Mesendoderm (in vitro differentiated cells): ENCODE measurements around the gene MYCN.
"Not testable (repeated sequence)": the region's sequence is repeated elsewhere in the genome, so short reads cannot be mapped to it uniquely, and the experiment has no call there.

Experiments used
- DNase-seq: peaks from one replicate; pipeline ENCODE4 v3.0.0; 2013
- H2AK5ac ChIP-seq: 2 replicates; pipeline ENCODE4 v1.6.1; 2013; ENCODE audit warnings: low read length, inconsistent platforms
- H2BK120ac ChIP-seq: 2 replicates; pipeline ENCODE4 v1.6.1; 2013; ENCODE audit warnings: low read depth, mild to moderate bottlenecking, low read length, moderate library complexity, mixed read lengths
- H2BK15ac ChIP-seq: replicated peaks from 2 replicates; pipeline ENCODE4 v1.6.1; 2013; ENCODE audit warnings: low read depth, mild to moderate bottlenecking, moderate library complexity
- H2BK5ac ChIP-seq: 2 replicates; pipeline ENCODE4 v1.6.1; 2013; ENCODE audit warnings: low read length, inconsistent platforms
- H3K18ac ChIP-seq: 2 replicates; pipeline ENCODE4 v1.6.1; 2013; ENCODE audit warnings: mild to moderate bottlenecking, low read length, mixed read lengths
- H3K23ac ChIP-seq: one replicate; pipeline ENCODE4 v1.6.1; 2013; ENCODE audit warnings: low read length
- H3K27ac ChIP-seq: 2 replicates; pipeline ENCODE4 v1.5.1; 2013; ENCODE audit warnings: low read depth, mild to moderate bottlenecking, inconsistent platforms, low read length, moderate library complexity
- H3K27me3 ChIP-seq: 2 replicates; pipeline ENCODE4 v1.6.1; 2013; ENCODE audit warnings: low read length, control low read depth, mild to moderate bottlenecking, inconsistent platforms; ENCODE audit not compliant: insufficient read depth, poor library complexity
- H3K36me3 ChIP-seq: 2 replicates; pipeline ENCODE4 v1.6.1; 2013; ENCODE audit warnings: low read length, inconsistent platforms; ENCODE audit not compliant: control insufficient read depth, insufficient read depth
- H3K4ac ChIP-seq: one replicate; pipeline ENCODE4 v1.6.1; 2013; ENCODE audit warnings: low read depth, mild to moderate bottlenecking, low read length, moderate library complexity
- H3K4me1 ChIP-seq: 2 replicates; pipeline ENCODE4 v1.6.1; 2013; ENCODE audit warnings: low read depth, low read length, inconsistent platforms; ENCODE audit not compliant: control insufficient read depth
- H3K4me2 ChIP-seq: 2 replicates; pipeline ENCODE4 v1.6.1; 2013; ENCODE audit warnings: low read length
- H3K4me3 ChIP-seq: 2 replicates; pipeline ENCODE4 v1.5.1; 2013; ENCODE audit warnings: mild to moderate bottlenecking, low read length
- H3K56ac ChIP-seq: one replicate; pipeline ENCODE4 v1.6.1; 2013; ENCODE audit warnings: low read length
- H3K79me1 ChIP-seq: 2 replicates; pipeline ENCODE4 v1.6.1; 2013; ENCODE audit warnings: low read length, inconsistent platforms
- H3K79me2 ChIP-seq: 2 replicates; pipeline ENCODE4 v1.6.1; 2013; ENCODE audit warnings: mild to moderate bottlenecking, low read length; ENCODE audit not compliant: control insufficient read depth, insufficient read depth
- H3K9ac ChIP-seq: 2 replicates; pipeline ENCODE4 v1.6.1; 2013; ENCODE audit warnings: low read length, inconsistent platforms
- H4K5ac ChIP-seq: one replicate; pipeline ENCODE4 v1.6.1; 2013; ENCODE audit warnings: low read length
- H4K8ac ChIP-seq: one replicate; pipeline ENCODE4 v1.6.1; 2013; ENCODE audit warnings: low read depth, mild to moderate bottlenecking, control low read depth, low read length, moderate library complexity
- WGBS: extraction: QIAGEN DNeasy Blood & Tissue Kit; methylation state at CpG from one replicate; pipeline ENCODE4 v1.1.7; 2013; ENCODE audit warnings: low lambda C conversion rate, missing lambda C conversion rate; ENCODE audit not compliant: insufficient coverage; ENCODE audit errors: extremely low coverage; 5-methylcytosine and 5-hydroxymethylcytosine counted together

MYCN gene

DNA sequence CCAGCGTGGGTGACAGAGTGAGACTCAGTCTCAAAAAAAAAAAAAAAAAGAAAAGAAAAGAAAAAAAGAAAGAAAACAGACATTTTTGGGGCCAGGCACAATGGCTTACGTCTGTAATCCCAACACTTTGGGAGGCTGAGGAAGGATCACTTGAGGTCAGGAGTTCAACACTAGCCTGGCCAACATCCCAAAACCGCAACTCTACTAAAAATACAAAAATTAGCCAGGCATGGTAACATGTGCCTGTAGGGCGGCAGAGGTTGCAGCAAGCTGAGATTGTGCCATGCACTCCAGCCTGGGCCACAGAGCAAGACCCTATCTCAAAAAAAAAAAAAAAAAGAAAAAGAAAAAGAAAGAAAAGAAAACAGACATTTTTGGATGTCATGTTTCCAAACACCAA lies 24.8 kb upstream of the MYCN start:
- not testable (repeated sequence) for H4K5ac ChIP-seq, H3K79me1 ChIP-seq, H2BK15ac ChIP-seq, H3K23ac ChIP-seq, H2AK5ac ChIP-seq, H3K79me2 ChIP-seq, H3K9ac ChIP-seq, H3K4me3 ChIP-seq, H2BK120ac ChIP-seq, H2BK5ac ChIP-seq, H3K36me3 ChIP-seq, H4K8ac ChIP-seq, DNase-seq, H3K4me2 ChIP-seq, H3K18ac ChIP-seq, H3K56ac ChIP-seq, H3K4ac ChIP-seq, H3K27me3 ChIP-seq, H3K27ac ChIP-seq, H3K4me1 ChIP-seq
- no CpG with 5 or more reads among the region's 4 CpGs for WGBS

DNA sequence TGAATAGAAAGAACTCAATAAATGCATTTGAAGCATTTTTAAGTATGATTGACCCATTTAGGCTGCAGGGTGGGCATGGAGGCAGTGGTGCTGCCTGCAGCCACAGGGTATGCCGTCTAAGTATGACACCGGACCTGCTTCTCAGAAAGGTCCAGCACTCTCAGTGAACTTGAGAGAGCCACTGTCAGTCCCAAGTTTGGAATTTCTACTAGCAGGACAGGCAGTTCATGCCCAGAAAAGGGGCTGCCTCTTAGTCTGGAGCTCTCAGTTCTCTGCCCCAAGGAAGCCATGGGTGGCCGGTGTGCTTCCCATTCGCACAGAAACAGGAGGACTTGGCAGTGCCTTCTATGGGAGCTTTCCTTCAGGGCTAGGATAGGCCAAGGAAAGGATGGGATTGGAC lies 24.0 kb upstream of the MYCN start:
- no peak overlapping the region for H3K27ac ChIP-seq
- H3K79me2 ChIP-seq = no peaks in the 10 kb centered on the region
- H3K9ac ChIP-seq = no peak overlapping the region
- no peak overlapping the region for H2AK5ac ChIP-seq
- DNase-seq = no peak
- H3K23ac ChIP-seq = no peak overlapping the region
- no peak overlapping the region for H4K8ac ChIP-seq
- H3K56ac ChIP-seq = no peak overlapping the region
- no peak overlapping the region for H2BK15ac ChIP-seq
- H3K4me1 ChIP-seq = no peaks in the 10 kb centered on the region
- no peak overlapping the region for H3K4me3 ChIP-seq
- no peak overlapping the region for H3K4me2 ChIP-seq
- no peaks in the 10 kb centered on the region for H3K36me3 ChIP-seq
- no peak overlapping the region for H3K18ac ChIP-seq
- no peaks in the 10 kb centered on the region for H3K27me3 ChIP-seq
- H2BK120ac ChIP-seq = no peak overlapping the region
- H2BK5ac ChIP-seq = no peak overlapping the region
- no peak overlapping the region for H3K4ac ChIP-seq
- no peak overlapping the region for H4K5ac ChIP-seq
- whole genome bisulfite sequencing = no CpG with 5 or more reads among the region's 4 CpGs
- no peaks in the 10 kb centered on the region for H3K79me1 ChIP-seq

DNA sequence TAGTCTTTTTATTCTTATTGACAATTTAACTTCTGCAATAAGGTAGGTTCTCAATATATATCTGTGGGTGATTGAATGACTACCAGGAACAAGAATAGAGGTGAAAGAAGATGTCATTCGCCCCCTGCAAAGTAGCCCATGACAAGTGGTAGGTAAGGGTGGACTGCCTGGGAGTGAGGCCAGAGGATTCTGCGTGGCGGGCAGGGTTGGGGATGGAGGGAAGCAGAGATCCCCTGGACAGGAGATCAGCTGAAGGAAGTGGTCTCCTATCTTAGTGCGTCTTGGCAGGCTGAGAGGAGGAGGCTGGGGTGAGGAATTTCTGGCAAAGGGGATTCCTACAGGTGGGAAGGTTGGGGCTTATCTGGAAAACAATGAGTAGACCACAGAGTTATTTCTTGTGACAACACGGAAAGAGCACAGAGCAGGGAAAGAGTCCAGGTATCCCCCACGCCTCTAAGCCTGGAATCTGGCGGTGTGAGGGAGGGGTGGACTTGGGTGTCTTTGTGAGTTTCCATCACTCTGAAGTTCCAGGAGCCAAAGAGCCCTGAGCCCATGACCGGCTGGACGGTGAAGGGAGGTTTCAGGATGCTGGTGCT lies 21.5 kb upstream of the MYCN start:
- H3K27me3 ChIP-seq = no peaks in the 10 kb centered on the region
- no peaks in the 10 kb centered on the region for H3K36me3 ChIP-seq
- no peak overlapping the region for H2BK15ac ChIP-seq
- H2BK5ac ChIP-seq = no peak overlapping the region
- H3K9ac ChIP-seq = no peak overlapping the region
- H3K56ac ChIP-seq = no peak overlapping the region
- no peak overlapping the region for H3K23ac ChIP-seq
- H4K8ac ChIP-seq = no peak overlapping the region
- no peak overlapping the region for H3K18ac ChIP-seq
- H3K79me1 ChIP-seq = no peaks in the 10 kb centered on the region
- no peak overlapping the region for H2AK5ac ChIP-seq
- no CpG with 5 or more reads among the region's 9 CpGs for WGBS
- H3K4me2 ChIP-seq = no peak overlapping the region
- DNase-seq = peak; percentile 51
- no peak overlapping the region for H4K5ac ChIP-seq
- H3K79me2 ChIP-seq = no peaks in the 10 kb centered on the region
- no peaks in the 10 kb centered on the region for H3K4me1 ChIP-seq
- no peak overlapping the region for H3K4ac ChIP-seq
- H3K4me3 ChIP-seq = no peak overlapping the region
- H2BK120ac ChIP-seq = no peak overlapping the region
- H3K27ac ChIP-seq = no peak overlapping the region

DNA sequence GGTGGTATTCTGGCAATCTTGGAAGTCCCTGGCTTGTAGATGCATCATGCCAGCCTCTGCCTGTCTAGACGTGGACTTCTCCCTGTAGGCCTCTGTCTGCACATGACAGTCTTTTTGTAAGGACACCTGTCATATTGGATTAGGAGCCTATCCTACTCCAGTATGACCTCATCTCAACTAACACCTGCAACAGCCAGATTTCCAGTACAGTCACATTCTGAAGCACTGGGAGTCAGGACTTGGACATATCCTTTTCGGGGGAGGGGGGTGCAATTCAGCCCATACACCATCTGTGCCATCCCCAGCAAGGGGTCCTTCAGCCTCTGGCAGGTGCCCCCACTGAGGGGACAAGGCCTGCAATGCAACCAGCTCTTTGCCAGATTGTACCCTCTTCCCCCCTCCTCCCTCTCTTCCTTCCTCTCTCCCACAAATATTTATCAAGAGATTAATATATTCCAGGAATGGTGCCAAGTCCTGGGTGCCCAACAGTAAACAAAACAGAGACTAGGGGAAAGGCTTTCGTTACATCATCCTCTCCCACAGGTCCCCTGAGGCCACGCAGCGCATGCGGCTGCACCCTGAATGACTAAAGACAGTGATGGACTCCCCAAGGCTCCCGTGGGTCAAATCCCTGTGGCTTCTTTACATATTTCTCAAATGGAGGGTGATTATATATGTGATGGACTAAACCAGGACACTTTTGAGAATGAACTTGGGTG lies 20.5 kb upstream of the MYCN start:
- no CpG with 5 or more reads among the region's 7 CpGs for WGBS
- H3K4me2 ChIP-seq = no peak overlapping the region
- H3K18ac ChIP-seq = no peak overlapping the region
- no peaks in the 10 kb centered on the region for H3K36me3 ChIP-seq
- no peak overlapping the region for H2AK5ac ChIP-seq
- no peaks in the 10 kb centered on the region for H3K4me1 ChIP-seq
- H2BK120ac ChIP-seq = no peak overlapping the region
- H3K27me3 ChIP-seq = no peaks in the 10 kb centered on the region
- H3K9ac ChIP-seq = no peak overlapping the region
- no peak overlapping the region for H3K23ac ChIP-seq
- no peaks in the 10 kb centered on the region for H3K79me2 ChIP-seq
- no peak overlapping the region for H4K8ac ChIP-seq
- H3K56ac ChIP-seq = no peak overlapping the region
- no peak overlapping the region for H3K4me3 ChIP-seq
- H2BK15ac ChIP-seq = no peak overlapping the region
- H3K79me1 ChIP-seq = no peaks in the 10 kb centered on the region
- no peak overlapping the region for H3K27ac ChIP-seq
- H2BK5ac ChIP-seq = no peak overlapping the region
- no peak overlapping the region for H4K5ac ChIP-seq
- no peak overlapping the region for H3K4ac ChIP-seq
- no peak for DNase-seq

DNA sequence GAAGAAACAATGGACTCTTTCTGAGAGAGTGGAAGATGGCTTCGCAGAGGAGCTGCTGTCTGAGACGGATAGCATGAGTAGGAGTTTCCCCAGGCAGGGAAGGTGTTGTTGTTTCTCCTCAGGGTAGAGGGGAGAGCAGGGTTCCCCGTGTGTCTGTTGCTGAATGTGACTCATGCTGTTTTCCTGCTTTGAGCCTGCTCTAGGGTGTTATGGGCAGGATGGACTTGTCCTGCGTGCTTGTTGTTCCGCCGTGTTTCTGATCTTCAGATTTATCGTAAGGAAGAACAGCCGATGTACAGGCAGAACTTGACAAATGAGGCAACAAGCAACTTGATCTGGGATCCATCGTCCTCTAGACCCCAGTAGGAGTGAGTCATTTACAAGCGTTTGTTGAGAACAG lies 19.7 kb upstream of the MYCN start:
- Histone ChIP-seq H3K4me2 (no peak overlapping the region), H3K79me2 (no peaks in the 10 kb centered on the region), H3K56ac (no peak overlapping the region), H2BK120ac (no peak overlapping the region), H2BK15ac (no peak overlapping the region), H3K18ac (no peak overlapping the region), H3K36me3 (no peaks in the 10 kb centered on the region), H4K5ac (no peak overlapping the region), H2BK5ac (no peak overlapping the region), H2AK5ac (no peak overlapping the region), H3K4me3 (no peak overlapping the region), H3K4me1 (no peaks in the 10 kb centered on the region), H3K4ac (no peak overlapping the region), H3K27ac (no peak overlapping the region), H3K27me3 (no peaks in the 10 kb centered on the region), H3K79me1 (no peaks in the 10 kb centered on the region), H3K23ac (no peak overlapping the region), H4K8ac (no peak overlapping the region), H3K9ac (no peak overlapping the region)
- DNase-seq = no peak
- no CpG with 5 or more reads among the region's 10 CpGs for WGBS

DNA sequence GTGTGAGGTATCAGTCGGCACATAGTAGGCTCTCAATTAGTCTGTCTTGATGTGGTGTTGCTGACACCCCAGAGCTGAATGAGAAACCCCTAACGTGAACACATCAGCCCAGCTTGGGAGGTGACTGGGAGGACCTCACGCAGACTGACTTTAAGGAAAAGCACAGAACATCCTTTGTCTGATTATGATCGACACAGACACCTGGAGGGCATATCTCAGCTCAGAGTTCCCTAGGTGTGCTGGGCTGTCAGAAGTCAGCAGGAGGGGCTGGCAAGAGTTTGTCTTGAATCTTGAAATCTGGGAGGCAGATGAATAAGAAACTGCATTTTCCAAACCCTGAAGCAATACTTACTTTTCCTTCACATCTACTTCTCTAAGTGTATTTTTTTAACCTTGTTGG lies 16.8 kb upstream of the MYCN start:
- H3K27ac ChIP-seq = no peak overlapping the region
- WGBS = no CpG with 5 or more reads among the region's 4 CpGs
- no peak for DNase-seq

More for the DNA sequence above, 16.8 kb upstream of the MYCN start:
- Histone ChIP-seq H3K79me1 (no peaks in the 10 kb centered on the region), H2BK5ac (no peak overlapping the region), H3K18ac (no peak overlapping the region), H2BK120ac (no peak overlapping the region), H3K79me2 (no peaks in the 10 kb centered on the region), H3K4me3 (no peak overlapping the region), H3K27me3 (no peaks in the 10 kb centered on the region), H3K4me2 (no peak overlapping the region), H3K23ac (no peak overlapping the region), H3K4me1 (no peaks in the 10 kb centered on the region), H3K36me3 (no peaks in the 10 kb centered on the region), H2BK15ac (no peak overlapping the region), H4K5ac (no peak overlapping the region), H3K4ac (no peak overlapping the region), H2AK5ac (no peak overlapping the region), H3K9ac (no peak overlapping the region), H4K8ac (no peak overlapping the region), H3K56ac (no peak overlapping the region)
